Measurements from ENCODE around the gene TEDC1.

Gene TEDC1

GRCh38 chr14:105527826-105528585 lies 37.0 kb downstream of the TEDC1 start (continued):
- TF ChIP-seq, protein P1, sequence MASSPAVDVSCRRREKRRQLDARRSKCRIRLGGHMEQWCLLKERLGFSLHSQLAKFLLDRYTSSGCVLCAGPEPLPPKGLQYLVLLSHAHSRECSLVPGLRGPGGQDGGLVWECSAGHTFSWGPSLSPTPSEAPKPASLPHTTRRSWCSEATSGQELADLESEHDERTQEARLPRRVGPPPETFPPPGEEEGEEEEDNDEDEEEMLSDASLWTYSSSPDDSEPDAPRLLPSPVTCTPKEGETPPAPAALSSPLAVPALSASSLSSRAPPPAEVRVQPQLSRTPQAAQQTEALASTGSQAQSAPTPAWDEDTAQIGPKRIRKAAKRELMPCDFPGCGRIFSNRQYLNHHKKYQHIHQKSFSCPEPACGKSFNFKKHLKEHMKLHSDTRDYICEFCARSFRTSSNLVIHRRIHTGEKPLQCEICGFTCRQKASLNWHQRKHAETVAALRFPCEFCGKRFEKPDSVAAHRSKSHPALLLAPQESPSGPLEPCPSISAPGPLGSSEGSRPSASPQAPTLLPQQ (tag by site-specific recombination; IDR thresholded peaks at IDR 0.05) = peak; percentile 72; the same call in 1 of the 2 replicates
- TF ChIP-seq ZNF10 (tag by site-specific recombination; IDR thresholded peaks at IDR 0.05) (no peak), ZNF16 (tag by site-specific recombination; IDR thresholded peaks at IDR 0.05; ENCODE audit: low read depth) (no peak), ZNF76 (tag by site-specific recombination; IDR thresholded peaks at IDR 0.05; ENCODE audit: borderline replicate concordance, low read depth) (peak; percentile 92), OSR2 (tag by site-specific recombination; IDR thresholded peaks at IDR 0.05) (no peak), ZNF398 (tag by site-specific recombination; IDR thresholded peaks at IDR 0.05) (no peak; the same call in 1 of the 2 replicates), ZBTB17 (tag by site-specific recombination; IDR thresholded peaks at IDR 0.05) (peak; percentile 84), ZBTB48 (tag by site-specific recombination; IDR thresholded peaks at IDR 0.05) (no peak), RBAK (tag by site-specific recombination; IDR thresholded peaks at IDR 0.05) (no peak), ZNF621 (tag by site-specific recombination; IDR thresholded peaks at IDR 0.05) (no peak), WT1 (tag by site-specific recombination; IDR thresholded peaks at IDR 0.05) (no peak; the same call in 1 of the 2 replicates), PRDM2 (tag by site-specific recombination; IDR thresholded peaks at IDR 0.05; ENCODE audit: borderline replicate concordance) (no peak), ZNF670 (tag by site-specific recombination; IDR thresholded peaks at IDR 0.05; ENCODE audit: low read depth) (no peak), ZBTB8A (tag by site-specific recombination; IDR thresholded peaks at IDR 0.05) (peak; percentile 37; the same call in 1 of the 2 replicates), ZBTB49 (tag by site-specific recombination; IDR thresholded peaks at IDR 0.05; ENCODE audit: low read depth) (no peak), ZNF221 (tag by site-specific recombination; IDR thresholded peaks at IDR 0.05; ENCODE audit: borderline replicate concordance) (no peak), ZFP41 (tag by site-specific recombination; IDR thresholded peaks at IDR 0.05; ENCODE audit: borderline replicate concordance) (no peak), ZNF2 (tag by site-specific recombination; IDR thresholded peaks at IDR 0.05) (peak; percentile 34)
- TF ChIP-seq, protein P2, sequence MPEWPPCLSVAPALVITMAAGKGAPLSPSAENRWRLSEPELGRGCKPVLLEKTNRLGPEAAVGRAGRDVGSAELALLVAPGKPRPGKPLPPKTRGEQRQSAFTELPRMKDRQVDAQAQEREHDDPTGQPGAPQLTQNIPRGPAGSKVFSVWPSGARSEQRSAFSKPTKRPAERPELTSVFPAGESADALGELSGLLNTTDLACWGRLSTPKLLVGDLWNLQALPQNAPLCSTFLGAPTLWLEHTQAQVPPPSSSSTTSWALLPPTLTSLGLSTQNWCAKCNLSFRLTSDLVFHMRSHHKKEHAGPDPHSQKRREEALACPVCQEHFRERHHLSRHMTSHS (tag by site-specific recombination; IDR thresholded peaks at IDR 0.05) = no peak
- TF ChIP-seq, protein P3, sequence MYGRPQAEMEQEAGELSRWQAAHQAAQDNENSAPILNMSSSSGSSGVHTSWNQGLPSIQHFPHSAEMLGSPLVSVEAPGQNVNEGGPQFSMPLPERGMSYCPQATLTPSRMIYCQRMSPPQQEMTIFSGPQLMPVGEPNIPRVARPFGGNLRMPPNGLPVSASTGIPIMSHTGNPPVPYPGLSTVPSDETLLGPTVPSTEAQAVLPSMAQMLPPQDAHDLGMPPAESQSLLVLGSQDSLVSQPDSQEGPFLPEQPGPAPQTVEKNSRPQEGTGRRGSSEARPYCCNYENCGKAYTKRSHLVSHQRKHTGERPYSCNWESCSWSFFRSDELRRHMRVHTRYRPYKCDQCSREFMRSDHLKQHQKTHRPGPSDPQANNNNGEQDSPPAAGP (tag by site-specific recombination; IDR thresholded peaks at IDR 0.05) = no peak; the same call in 1 of the 2 replicates
- TF ChIP-seq, protein P4, sequence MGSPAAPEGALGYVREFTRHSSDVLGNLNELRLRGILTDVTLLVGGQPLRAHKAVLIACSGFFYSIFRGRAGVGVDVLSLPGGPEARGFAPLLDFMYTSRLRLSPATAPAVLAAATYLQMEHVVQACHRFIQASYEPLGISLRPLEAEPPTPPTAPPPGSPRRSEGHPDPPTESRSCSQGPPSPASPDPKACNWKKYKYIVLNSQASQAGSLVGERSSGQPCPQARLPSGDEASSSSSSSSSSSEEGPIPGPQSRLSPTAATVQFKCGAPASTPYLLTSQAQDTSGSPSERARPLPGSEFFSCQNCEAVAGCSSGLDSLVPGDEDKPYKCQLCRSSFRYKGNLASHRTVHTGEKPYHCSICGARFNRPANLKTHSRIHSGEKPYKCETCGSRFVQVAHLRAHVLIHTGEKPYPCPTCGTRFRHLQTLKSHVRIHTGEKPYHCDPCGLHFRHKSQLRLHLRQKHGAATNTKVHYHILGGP (tag by site-specific recombination; IDR thresholded peaks at IDR 0.05) = no peak
